ENCODE measurements around the gene BUB3.

- no peak for TF ChIP-seq POLR2A (IDR thresholded peaks at IDR 0.05; ENCODE audit: extremely low read depth, insufficient read length)
- TF ChIP-seq CTCF (IDR thresholded peaks at IDR 0.05; ENCODE audit: low read depth, low read length), result no peak
- no peak for TF ChIP-seq MAX (IDR thresholded peaks at IDR 0.05; ENCODE audit: low read depth, low read length)
Measured at GRCh38 chr10:123139165-123139520, 15.1 kb upstream of the BUB3 start.
